ENCODE results near the gene EFNA1.

- TF ChIP-seq, protein P1, sequence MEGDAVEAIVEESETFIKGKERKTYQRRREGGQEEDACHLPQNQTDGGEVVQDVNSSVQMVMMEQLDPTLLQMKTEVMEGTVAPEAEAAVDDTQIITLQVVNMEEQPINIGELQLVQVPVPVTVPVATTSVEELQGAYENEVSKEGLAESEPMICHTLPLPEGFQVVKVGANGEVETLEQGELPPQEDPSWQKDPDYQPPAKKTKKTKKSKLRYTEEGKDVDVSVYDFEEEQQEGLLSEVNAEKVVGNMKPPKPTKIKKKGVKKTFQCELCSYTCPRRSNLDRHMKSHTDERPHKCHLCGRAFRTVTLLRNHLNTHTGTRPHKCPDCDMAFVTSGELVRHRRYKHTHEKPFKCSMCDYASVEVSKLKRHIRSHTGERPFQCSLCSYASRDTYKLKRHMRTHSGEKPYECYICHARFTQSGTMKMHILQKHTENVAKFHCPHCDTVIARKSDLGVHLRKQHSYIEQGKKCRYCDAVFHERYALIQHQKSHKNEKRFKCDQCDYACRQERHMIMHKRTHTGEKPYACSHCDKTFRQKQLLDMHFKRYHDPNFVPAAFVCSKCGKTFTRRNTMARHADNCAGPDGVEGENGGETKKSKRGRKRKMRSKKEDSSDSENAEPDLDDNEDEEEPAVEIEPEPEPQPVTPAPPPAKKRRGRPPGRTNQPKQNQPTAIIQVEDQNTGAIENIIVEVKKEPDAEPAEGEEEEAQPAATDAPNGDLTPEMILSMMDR (conservative IDR thresholded peaks at IDR 0.05; ENCODE audit: low read length), result no peak
- TF ChIP-seq EZH2phosphoT487 (IDR thresholded peaks at IDR 0.05; ENCODE audit: borderline replicate concordance, low read depth, low read length), result no peak
Observed at GRCh38 chr1:155139895-155140629, 12.4 kb downstream of the EFNA1 start, which contains the start of gene DPM3.

All from OCI-LY7 (cell line).